Left ventricle myocardium superior (tissue), 1 donor: ENCODE measurements around the gene RFX1. TPM values are rescaled to one million over a fixed set of nuclear protein-coding genes. Genes with fewer than 3 reads are reported as not detected.

Source experiments
- ATAC-seq: fragments of 200-7000 bp; cut with Tn5 transposase; one replicate; pipeline ENCODE4 v1.9.1; 2020; ENCODE audit warnings: mild to moderate bottlenecking, moderate library complexity
- DNase-seq: peaks from one replicate; pipeline ENCODE4 v3.0.0-alpha.2; 2020
- intact Hi-C: fragments of 100-400 bp; cut with micrococcal nuclease; formaldehyde crosslinking; loops from one replicate; pipeline ENCODE4 v1.11.0; 2022
- total RNA-seq: library from RNA; stranded (reverse); fragmentation: NEBNext Ultra II Directional; extraction: Animal tissue kit (Norgen Biotek cat#: 25700); gene quantifications from one replicate; pipeline ENCODE4 v1.2.1, GENCODE V29; 2021
- donor health status: DM: no; HTN: yes; CAD: no; lungs with severe emphysema.

Gene RFX1
- total RNA-seq, 1 donor from 2014 or later: 15.7 TPM

DNA sequence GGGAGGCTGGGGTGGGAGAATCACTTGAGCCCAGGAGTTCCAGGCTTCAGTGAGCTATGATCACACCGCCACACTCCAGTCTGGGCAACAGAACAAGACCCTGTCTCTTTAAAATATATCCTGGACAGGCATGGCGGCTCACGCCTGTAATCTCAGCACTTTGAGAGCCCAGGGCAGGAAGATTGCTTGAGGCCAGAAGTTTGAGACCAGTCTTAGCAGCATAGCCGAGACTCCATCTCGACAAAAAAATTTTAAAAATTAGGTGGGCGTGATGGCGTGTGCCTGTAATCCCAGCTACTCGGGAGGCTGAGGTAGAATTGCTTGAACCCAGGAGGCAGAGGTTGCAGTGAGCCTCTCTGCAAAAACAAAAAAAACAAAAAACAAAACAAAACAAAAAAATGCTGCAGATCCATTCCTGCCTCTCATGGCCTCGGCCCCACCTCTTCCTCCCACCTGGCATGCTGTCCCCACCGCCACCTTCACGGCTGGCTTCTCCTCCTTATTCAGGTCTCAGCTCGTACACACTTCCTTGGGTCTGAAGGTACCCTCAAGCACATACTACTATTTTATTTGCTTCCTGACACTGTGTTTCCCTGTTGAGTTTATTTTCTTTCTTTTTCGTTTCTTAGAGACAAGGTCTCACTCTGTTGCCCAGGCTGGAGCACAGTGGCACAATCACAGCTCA, 5.3 kb downstream of the RFX1 start:
- ATAC-seq: no peak
- intact Hi-C loops: no loop called here
- DNase-seq: peak; percentile 5

DNA sequence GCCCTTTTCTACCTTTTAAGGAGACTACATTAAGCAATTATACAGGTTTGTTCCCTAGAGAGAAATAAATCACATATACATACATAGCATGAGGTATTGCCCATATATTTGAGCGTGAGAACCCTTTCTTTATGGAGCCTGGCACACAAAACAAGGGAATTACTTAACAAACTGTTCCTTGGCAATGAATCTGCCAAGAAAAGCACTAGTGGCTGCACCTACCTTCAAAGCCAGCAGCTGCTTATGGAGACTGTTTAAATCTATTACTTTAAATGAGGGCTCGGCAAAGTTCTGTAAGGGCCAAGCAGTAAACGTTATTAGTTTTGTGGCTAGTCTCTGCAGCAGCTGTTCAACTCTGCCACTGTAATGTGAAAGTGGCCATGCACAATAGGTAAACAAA, 7.0 kb downstream of the RFX1 start:
- DNase-seq: no peak
- no peak for ATAC-seq
- intact Hi-C loops: no loop called here

DNA sequence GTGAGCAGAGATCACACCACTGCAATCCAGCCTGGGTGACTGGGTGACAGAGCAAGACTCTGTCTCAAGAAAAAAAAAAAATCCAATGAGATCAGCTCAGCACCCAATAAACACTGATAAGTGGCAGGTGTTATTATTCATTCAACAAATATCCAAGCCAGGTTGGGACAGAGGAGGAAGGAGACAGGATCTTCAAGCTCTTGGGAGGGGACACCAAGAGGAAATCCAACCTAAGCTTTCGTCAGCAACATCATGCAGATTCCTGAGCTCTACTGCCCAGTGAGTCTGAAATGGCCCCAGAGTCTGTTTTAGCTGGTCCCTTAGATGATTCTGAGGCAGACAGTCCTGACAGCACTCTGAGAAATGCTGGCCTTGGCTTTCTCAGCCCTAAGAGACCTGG, 7.7 kb downstream of the RFX1 start:
- DNase-seq (no peak), ATAC-seq (no peak)
- intact Hi-C loops: no loop called here

DNA sequence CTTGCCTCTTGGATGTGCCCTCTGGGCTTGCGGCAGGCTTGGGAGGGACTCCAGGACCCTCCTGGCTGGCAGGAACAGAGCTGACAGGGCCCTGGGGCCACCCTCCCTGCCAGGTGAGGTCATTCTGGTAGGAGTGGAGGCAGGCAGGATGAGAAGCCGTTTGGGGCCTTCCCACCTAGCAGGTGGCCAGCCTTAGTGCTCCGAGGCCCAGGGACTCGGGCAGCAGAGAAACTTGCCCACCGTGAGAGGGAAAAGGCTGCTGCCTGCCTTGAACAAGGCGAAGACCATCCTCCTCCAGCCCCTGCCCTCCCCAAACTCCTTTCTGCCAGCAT, 8.5 kb downstream of the RFX1 start:
- DNase-seq (no peak), ATAC-seq (no peak)
- intact Hi-C loops: loop anchor here (2.0 kb wide), 1 partner anchor 45 kb away; the partner anchor contains the start of gene DCAF15

DNA sequence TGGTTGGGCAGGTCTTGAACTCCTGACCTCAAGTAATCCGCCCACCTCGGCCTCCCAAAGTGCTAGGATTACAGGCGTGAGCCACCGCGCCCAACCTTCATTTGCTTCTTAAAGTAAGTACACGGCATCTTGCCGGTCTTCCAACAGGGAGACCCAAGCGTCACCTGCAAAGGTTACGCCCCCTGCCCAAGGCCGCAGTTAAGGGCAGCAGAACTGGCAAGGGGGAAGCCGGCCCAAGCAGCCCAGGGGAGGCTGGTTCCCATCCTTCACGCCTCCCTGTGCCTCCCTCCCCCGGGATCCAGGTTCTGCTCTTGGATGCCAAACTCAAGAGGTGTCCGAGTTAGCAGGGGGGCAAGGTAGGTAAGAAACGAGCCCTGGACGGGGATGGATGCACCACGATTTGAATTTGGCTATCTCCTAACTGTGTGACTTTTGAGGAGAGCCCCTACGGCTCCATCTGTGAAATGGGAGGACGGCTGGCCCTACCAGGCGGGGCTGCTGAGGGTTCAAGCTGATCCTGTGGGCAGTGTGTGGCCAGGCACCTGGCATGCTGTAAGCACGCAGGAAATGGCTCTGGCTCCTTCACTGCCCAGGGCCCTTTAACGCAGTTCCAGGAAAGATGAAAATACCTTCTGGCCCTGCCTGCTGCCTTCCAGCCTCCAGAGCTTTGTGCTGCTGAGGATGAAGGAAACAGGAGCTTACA, 9.0 kb downstream of the RFX1 start:
- intact Hi-C loops: loop anchor here (2.0 kb wide), 1 partner anchor 44 kb away; the partner anchor contains the start of gene DCAF15
- DNase-seq: peak; percentile 13
- no peak for ATAC-seq

DNA sequence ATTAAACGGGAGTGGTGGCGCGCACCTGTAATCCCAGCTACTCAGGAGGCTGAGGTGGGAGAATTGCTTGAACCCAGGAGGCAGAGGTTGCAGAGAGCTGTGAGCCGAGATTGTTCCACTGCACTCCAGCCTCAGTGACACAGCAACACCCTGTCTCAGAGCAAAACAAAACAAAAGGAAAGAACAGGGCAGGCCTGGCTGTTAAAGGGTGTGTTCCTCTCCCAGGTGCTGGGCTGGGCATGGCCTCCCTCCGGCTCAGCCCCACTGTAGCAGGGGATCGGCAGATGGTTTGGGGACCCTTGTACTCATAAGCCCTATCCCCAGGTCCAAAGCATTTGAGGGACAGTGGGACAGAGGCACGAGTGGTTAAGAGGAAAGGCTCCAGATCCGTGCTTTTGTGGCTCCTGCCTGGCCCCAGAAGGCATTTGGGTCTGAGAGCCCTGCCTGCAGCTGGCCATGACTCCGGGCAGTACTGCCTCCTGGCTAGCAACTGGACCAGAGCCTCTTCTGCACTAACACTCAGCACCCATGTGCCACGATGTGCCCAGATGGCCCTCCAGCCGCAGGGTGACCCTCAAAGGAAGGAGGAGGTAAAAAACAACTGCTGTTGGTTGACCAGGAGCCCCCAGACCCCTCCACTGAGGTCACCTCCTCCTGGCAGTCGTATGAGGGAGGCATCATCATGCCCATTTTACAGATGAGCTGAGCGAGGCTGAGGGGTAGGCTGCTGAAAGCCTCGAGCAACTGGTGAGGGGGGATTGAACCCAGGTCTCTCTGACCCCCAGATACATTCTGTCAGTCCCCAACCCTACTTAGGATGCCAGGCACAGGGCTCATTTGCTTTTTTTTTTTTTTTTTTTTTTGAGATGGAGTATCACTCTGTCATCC, 10.0 kb downstream of the RFX1 start:
- peak; percentile 10 for DNase-seq
- intact Hi-C loops: loop anchor here (2.0 kb wide), 1 partner anchor 43 kb away; the partner anchor contains the start of gene DCAF15
- no peak for ATAC-seq

DNA sequence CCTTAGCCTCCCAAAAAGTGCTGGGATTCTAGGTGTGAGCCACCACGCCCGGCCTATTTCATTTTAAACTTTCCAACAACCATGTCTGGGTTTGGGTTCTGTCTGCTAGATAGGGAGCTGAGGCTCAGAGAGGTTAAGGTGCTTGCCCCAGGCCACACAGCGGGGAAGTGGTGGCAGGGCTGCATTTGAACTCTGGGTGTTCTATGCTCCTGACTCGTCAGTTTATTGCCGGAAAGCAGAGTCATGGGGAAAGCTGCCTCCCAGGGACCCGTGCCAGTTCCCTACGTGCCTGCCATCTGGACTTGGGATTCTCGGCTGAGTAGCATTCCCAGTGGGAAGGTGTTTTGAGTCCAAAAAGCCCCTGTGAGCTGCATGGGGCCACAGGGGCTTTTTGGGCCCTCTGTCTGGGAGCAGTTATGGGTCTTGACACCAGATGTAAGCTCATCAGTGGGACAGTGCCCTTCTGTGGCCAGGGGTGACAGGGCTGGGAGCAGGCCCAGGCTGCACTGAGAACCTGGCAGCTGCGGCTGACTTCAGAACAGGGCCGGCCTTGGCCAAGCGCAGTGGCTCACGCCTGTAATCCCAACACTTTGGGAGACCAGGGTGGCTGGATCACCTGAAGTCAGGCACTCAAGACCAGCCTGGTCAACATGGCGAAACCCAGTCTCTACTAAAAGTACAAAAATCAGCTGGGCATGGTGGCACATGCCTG, 10.9 kb downstream of the RFX1 start:
- DNase-seq (peak; percentile 71), ATAC-seq (peak; percentile 88)
- intact Hi-C loops: no loop called here

DNA sequence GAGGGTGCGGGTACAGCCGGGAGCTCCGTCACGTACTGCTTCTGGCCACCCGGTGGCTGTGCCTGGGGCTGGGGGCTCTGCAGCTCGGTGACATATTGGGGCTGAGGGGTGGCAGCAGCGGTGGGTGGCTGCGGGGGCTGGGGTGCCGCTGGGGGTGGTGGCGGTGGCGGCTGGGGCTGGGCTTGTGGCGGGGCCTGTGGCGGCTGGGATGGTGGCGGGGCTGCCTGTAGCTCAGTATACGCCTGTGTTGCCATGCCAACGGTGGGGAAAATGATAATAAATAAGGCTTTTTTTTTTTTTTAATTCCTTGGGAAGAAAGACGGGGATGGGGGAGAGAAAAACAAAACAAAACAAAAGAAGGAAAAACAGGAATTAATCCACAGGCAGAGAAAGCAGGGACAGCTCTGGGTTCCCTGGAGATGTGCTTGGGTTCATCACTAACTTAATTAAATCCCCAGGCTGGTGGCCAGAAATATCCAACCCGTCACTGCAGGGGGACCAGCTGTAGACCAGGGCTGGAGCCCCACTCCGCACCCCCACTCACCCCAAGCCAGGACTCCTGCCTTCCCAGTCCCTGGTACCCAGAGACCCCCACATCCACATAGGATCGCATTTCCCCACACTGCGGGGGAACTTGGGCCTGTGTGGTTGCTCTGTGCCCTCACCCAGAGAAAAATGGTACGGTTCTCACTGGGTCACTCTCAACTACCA, 12.4 kb downstream of the RFX1 start:
- ATAC-seq (no peak), DNase-seq (no peak)
- intact Hi-C loops: no loop called here

DNA sequence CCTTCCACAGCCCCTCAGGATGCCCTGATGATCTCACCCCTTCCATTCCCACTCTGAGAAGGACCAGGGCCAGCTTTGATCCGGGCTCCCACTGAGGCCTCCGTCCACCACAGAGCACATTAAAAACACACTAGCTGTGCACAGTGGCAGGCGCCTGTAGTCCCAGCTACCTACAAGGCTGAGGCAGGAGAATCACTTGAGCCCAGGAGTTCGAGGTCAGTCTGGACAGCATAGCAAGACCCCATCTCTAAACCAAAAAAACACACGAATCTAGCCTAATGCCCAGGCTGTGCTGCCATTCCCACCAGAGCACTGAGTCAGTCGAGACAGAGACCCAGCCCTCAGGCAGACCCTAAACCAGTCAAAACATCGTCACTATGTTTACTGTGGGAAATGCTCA, 14.1 kb downstream of the RFX1 start:
- DNase-seq (no peak), ATAC-seq (no peak)
- intact Hi-C loops: no loop called here

DNA sequence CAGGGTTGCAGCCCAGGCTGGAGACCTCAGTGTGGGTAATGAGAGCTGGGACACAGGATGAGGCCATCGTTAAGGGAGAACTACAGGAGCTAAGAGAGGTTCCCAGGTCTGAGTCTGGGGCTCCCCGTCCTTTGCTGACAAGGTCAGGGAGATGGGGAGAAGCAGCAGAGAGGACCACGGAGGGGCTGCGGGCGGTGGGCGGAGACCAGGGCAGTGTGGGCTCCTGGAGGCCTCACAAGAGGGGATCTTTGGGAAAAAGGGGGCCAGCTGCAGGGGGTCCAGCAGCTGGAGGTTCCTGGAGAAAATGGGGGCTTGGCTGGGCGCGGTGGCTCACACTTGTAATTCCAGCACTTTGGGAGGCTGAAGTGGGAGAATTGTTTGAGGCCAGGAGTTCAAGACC, 16.0 kb downstream of the RFX1 start:
- intact Hi-C loops: no loop called here

DNA sequence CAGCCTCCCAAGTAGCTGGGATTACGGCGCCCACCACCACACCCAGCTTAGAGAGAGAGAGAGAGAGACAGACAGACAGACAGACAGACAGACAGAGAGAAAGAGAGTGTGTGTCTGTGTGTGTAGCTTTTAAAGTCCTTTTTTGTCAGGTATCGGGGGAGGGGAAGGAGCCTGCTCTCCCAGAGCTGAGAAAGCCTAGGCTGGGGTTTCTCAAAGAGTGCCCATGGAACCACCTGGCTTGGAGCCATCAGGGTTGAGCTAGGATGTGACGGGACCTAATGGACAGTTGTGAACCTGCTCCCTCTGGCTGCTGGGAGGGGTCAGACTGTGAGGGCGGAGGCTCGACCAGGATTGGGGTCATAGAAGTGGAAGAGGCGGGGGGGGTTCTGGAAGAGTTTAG, 16.6 kb downstream of the RFX1 start:
- intact Hi-C loops: no loop called here
- ATAC-seq: no peak
- no peak for DNase-seq

More for the DNA sequence above, 16.0 kb downstream of the RFX1 start:
- ATAC-seq: no peak
- DNase-seq: no peak

DNA sequence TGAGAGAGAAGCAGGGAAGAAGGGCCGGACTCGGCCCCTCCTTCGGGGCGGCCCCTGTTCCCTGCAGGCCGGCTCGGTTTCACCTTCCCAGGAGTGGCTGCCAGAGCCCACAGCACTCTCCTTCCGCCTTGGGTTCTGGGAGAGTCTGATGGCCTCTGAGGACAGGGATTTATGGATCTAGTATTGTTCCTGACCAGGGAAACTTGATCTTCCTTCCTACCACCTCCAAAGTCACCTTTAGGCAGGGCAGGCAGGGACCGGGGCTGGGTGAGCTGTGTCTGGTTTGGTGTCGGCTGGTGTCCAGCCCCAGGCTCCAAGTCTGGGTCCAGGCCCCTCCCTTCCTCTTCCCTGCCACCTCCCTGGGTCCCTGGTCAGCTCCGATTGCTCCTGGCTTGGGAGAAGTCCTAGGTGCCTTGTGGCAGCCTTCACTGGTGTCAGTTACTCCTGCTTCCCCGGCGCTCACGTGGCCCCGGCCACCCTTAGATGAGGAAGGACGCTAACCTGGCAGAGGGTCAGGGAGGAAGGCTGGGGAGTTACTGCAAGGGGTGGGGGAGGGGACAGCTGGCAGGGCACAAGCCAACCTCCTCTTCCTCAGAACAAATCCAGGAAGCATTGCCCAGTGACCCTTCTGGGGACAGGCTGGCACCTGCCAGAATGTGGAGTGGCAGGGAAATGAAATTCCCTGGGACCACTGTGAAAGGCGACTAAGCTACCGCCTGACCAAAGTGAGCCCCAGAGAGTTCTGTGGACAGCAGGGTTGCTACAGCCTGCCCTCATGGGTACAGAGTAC, 18.8 kb downstream of the RFX1 start:
- DNase-seq (peak; percentile 76), ATAC-seq (peak; percentile 77)
- intact Hi-C loops: no loop called here

DNA sequence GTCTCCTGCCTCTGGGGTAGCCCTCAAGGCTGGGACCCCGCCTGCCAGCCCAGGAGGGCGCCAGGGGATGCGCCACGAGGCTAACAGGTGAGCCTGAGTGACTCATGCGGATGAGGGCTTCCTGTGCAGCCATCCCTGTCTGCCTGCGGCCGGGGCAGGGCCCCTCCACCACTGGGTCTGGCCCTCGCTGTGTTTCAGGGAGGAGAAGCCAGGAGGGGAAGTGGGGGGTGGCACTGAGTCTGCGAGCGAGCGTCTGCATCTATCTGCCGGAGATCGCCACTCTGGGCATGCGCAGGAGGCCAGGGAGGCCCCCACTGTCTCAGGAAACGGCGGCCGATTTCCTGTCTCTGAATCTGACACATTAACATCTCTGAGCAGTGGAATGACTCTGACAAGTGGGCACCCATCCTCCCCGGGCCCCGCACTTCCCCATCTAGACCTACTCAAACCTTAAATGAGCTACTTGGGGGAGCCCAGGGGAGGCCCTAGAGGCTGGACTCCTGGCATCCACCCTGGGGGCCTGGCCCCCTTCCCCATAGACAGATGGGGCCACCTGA, 19.7 kb downstream of the RFX1 start:
- intact Hi-C loops: no loop called here
- DNase-seq: peak; percentile 92

DNA sequence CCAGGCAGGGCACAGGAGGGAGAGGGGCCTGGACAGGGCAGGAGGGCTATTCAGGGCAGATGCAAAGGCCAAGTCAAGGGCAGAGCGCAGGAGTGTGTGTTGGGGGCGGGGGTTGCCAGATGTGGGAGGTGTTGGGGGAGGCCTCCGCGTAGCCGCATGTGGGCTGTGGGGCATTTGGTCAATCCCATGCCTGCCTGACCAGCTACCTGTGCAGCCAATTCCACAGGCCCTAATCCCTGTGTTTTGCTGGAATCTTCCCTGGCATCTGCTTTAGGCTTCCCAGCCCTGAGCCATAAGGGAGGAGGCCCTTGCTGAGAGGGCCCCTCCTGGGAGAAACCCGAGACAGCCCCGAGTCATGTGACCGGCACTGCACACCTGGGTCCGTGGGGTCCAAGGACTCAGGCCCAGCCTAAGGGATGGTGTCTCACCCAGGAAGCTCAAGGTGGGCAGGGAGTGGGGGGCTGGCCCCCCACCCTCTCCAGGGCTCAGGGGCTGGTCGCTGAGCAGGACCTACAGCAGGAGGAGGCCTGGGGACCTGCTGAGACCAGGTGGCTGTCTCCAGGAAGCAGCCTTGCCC, 20.3 kb downstream of the RFX1 start:
- ATAC-seq (no peak), DNase-seq (no peak)
- intact Hi-C loops: no loop called here

More for the DNA sequence above, 19.7 kb downstream of the RFX1 start:
- ATAC-seq: peak; percentile 61

DNA sequence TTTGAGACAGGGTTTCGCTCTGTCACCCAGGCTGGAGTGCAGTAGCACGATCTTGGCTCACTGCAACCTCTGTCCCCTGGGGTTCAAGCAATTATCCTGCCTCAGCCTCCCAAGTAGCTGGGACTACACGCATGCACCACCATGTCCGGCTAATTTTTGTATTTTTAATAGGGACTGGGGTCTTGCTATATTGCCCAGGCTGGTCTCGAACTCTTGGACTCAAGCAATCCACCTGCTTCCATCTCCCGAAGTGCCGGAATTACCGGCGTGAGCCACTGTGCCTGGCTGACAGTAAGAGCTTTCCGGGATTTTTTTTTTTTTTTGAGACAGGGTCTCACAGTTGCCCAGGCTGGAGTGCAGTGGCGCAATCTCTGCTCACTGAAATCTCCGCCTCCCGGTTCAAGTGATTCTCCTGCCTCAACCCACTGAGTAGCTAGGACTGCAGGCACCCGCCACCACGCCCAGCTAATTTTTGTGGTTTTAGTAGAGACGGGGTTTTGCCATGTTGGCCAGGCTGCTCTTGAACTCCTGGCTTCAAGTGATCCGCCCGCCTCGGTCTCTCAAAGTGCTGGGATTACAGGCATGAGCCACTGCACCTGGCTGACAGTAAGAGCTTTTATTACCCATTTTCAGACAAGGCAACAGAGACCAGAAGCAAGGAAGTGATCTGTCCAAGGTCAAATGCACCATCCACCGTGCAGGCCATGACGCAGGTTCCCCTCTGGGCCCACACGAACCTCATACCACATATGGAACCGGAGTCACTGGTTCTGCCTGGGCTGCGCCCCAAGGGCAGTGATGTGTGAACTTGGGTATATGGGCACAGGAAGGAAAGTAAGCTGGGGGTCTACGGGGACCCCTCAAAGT, 21.0 kb downstream of the RFX1 start:
- intact Hi-C loops: no loop called here
- ATAC-seq (no peak), DNase-seq (no peak)

DNA sequence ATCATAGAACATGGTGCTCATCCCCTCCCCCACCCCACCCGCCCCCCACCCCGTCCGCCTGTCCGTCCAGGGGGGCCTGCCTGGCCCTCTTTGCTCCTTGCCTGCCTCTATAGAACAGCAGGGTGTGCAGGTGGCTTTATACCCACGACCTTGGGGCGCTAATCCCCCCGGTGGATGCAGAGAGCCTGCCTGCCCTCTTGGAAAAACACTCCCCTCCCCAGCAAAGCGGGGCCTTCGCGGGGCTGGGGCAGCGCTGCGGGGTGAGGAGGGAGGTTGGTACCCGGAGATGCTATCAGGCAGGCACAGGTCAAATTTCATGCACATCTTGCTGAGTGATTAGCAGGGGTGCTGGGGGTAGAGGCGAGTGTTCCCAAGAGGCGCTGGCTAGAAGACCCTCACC, 21.9 kb downstream of the RFX1 start:
- ATAC-seq (no peak), DNase-seq (no peak)
- intact Hi-C loops: no loop called here
